CD4-positive, alpha-beta memory T cell (primary cell): Measurements from ENCODE around the gene SIN3B. TPM values are rescaled to one million over a fixed set of nuclear protein-coding genes. Genes with fewer than 3 reads are reported as not detected.
A peak's percentile ranks its signal among the peaks of the same experiment; 100 is the strongest.

Source experiments
- CTCF ChIA-PET: fragments of 350-600 bp; sonication (Branson Sonifier 250); formaldehyde crosslinking; loops from one replicate; lab custom pipeline; 2021; ENCODE audit warnings: inconsistent platforms; ENCODE audit not compliant: partially characterized antibody; lab: Charles Lee
- POLR2A ChIA-PET: fragments of 350-600 bp; sonication (Branson Sonifier 250); formaldehyde crosslinking; loops from one replicate; lab custom pipeline; 2021; ENCODE audit not compliant: partially characterized antibody; lab: Charles Lee
- DNase-seq, 5 donors: peaks; one replicate each; pipeline versions ENCODE4 v3.0.0 to v3.0.0-alpha.2; 2020 to 2022; ENCODE audit warnings: mixed read lengths in 1 of 5
- H3K27ac ChIP-seq: one replicate; pipeline ENCODE4 v1.7.0; 2013; ENCODE audit warnings: low read depth, low read length
- H3K27me3 ChIP-seq: 2 replicates; pipeline ENCODE4 v1.7.0; 2013; ENCODE audit warnings: mild to moderate bottlenecking, low read length, moderate library complexity; ENCODE audit not compliant: insufficient read depth
- H3K36me3 ChIP-seq: 2 replicates; pipeline ENCODE4 v1.7.0; 2013; ENCODE audit warnings: mild to moderate bottlenecking, low read length, moderate library complexity; ENCODE audit not compliant: insufficient read depth
- H3K4me1 ChIP-seq: 2 replicates; pipeline ENCODE4 v1.7.0; 2013; ENCODE audit warnings: mild to moderate bottlenecking, low read length, moderate library complexity; ENCODE audit not compliant: insufficient read depth
- H3K4me3 ChIP-seq, 2 donors: one replicate each; pipeline ENCODE4 v1.7.0; 2013; ENCODE audit warnings: low read length in 2 of 2, mild to moderate bottlenecking in 1 of 2
- H3K9me3 ChIP-seq, 2 donors: one replicate each; pipeline ENCODE4 v1.7.0; 2013; ENCODE audit warnings: low read length in 2 of 2, control low read depth in 1 of 2; ENCODE audit not compliant: control insufficient read depth in 1 of 2
- H3K27ac Mint-ChIP-seq, 7 donors: one replicate each; pipeline ENCODE4 v1.8.0; 2020 to 2021; ENCODE audit warnings: mixed read lengths in 7 of 7, mild to moderate bottlenecking in 6 of 7, inconsistent platforms in 3 of 7, moderate library complexity in 3 of 7
- H3K27me3 Mint-ChIP-seq, 2 donors: one replicate each; pipeline ENCODE4 v1.8.0; 2020 to 2021; ENCODE audit warnings: mixed read lengths in 2 of 2
- H3K36me3 Mint-ChIP-seq, 2 donors: one replicate each; pipeline ENCODE4 v1.8.0; 2020 to 2021; ENCODE audit warnings: mixed read lengths in 2 of 2, inconsistent platforms in 1 of 2, mild to moderate bottlenecking in 1 of 2
- H3K4me1 Mint-ChIP-seq, 4 donors: one replicate each; pipeline ENCODE4 v1.8.0; 2020 to 2021; ENCODE audit warnings: mixed read lengths in 4 of 4, mild to moderate bottlenecking in 1 of 4
- H3K4me3 Mint-ChIP-seq, 8 donors: one replicate each; pipeline ENCODE4 v1.8.0; 2020 to 2021; ENCODE audit warnings: mixed read lengths in 8 of 8, mild to moderate bottlenecking in 7 of 8, moderate library complexity in 6 of 8, inconsistent platforms in 3 of 8
- H3K9me3 Mint-ChIP-seq, 8 donors: one replicate each; pipeline ENCODE4 v1.8.0; 2020 to 2021; ENCODE audit warnings: mixed read lengths in 8 of 8, mild to moderate bottlenecking in 5 of 8, inconsistent platforms in 3 of 8, moderate library complexity in 1 of 8
- intact Hi-C: fragments of 100-400 bp; cut with micrococcal nuclease; formaldehyde crosslinking; loops from one replicate; pipeline ENCODE4 v1.15.1; 2023
- polyA plus RNA-seq, 2 donors: library from polyadenylated mRNA; unstranded; fragments of 300-500 nt; fragmentation: Illumina TruSeq; gene quantifications; one replicate each; pipeline ENCODE4 v1.2.3, GENCODE V29; 2021
- total RNA-seq, 2 experiments: library from RNA; stranded (reverse); gene quantifications; one replicate each; pipeline ENCODE4 v1.2.3, GENCODE V29; 2021

Gene SIN3B
- total and polyA plus RNA-seq, 4 experiments from 2014 or later: 1.4 to 88.4 (median 46.0) TPM

- H3K4me1 ChIP-seq: no peaks in the 10 kb centered on the region
- ChIA-PET CTCF (no interaction called here), POLR2A (no interaction called here)
- Mint-ChIP-seq H3K36me3 (peaks cover 39 to 66% of the 10 kb centered on the region in 2 donors), H3K27me3 (no peaks in the 10 kb centered on the region), H3K4me1 (peaks cover 5 to 18% (median 9%) of the 10 kb centered on the region in 4 donors), H3K27ac (peak overlapping the region in 1 of 7 donors; percentile 59), H3K4me3 (no peak overlapping the region), H3K9me3 (no peaks in the 10 kb centered on the region)
- H3K4me3 ChIP-seq: no peak overlapping the region
- H3K27ac ChIP-seq: no peak overlapping the region
- no peaks in the 10 kb centered on the region for H3K27me3 ChIP-seq
- no peaks in the 10 kb centered on the region for H3K9me3 ChIP-seq
- DNase-seq: no peak
- intact Hi-C loops: no loop called here
- H3K36me3 ChIP-seq: peaks cover 38% of the 10 kb centered on the region
Observed at GRCh38 chr19:16837035-16837362, 7.8 kb downstream of the SIN3B start.

- no peaks in the 10 kb centered on the region for H3K27me3 Mint-ChIP-seq
- no peaks in the 10 kb centered on the region for H3K9me3 Mint-ChIP-seq
- DNase-seq: no peak
- no peak overlapping the region for H3K27ac Mint-ChIP-seq
- no peaks in the 10 kb centered on the region for H3K4me1 ChIP-seq
- H3K4me3 Mint-ChIP-seq: no peak overlapping the region
- CTCF ChIA-PET: no interaction called here
- POLR2A ChIA-PET: interaction anchor here (0.7 kb wide), 1 partner anchor 12 kb away, joined by 3 read pairs; no protein-coding TSS in a partner anchor
- peaks cover 41% of the 10 kb centered on the region for H3K36me3 ChIP-seq
- no peaks in the 10 kb centered on the region for H3K27me3 ChIP-seq
- intact Hi-C loops: no loop called here
- peaks cover 6 to 12% (median 8%) of the 10 kb centered on the region in 4 donors for H3K4me1 Mint-ChIP-seq
- no peak overlapping the region for H3K4me3 ChIP-seq
- peaks cover 57 to 74% of the 10 kb centered on the region in 2 donors for H3K36me3 Mint-ChIP-seq
- no peak overlapping the region for H3K27ac ChIP-seq
- no peaks in the 10 kb centered on the region for H3K9me3 ChIP-seq
Observed at GRCh38 chr19:16841391-16841926, 12.3 kb downstream of the SIN3B start.

GRCh38 chr19:16846901-16847300, 17.7 kb downstream of the SIN3B start:
- Histone ChIP-seq H3K27me3 (no peaks in the 10 kb centered on the region), H3K9me3 (no peaks in the 10 kb centered on the region), H3K27ac (no peak overlapping the region), H3K4me1 (no peaks in the 10 kb centered on the region), H3K36me3 (peaks cover 64% of the 10 kb centered on the region), H3K4me3 (no peak overlapping the region)
- ChIA-PET CTCF (no interaction called here), POLR2A (no interaction called here)
- H3K27ac Mint-ChIP-seq: no peak overlapping the region
- H3K27me3 Mint-ChIP-seq: no peaks in the 10 kb centered on the region
- H3K4me1 Mint-ChIP-seq: peaks cover 0 to 3% (median under 1%) of the 10 kb centered on the region in 4 donors
- intact Hi-C loops: no loop called here
- H3K4me3 Mint-ChIP-seq: no peak overlapping the region
- DNase-seq: no peak
- no peaks in the 10 kb centered on the region for H3K9me3 Mint-ChIP-seq
- peaks cover 50 to 80% of the 10 kb centered on the region in 2 donors for H3K36me3 Mint-ChIP-seq

- peaks cover 0 to 3% (median under 1%) of the 10 kb centered on the region in 4 donors for H3K4me1 Mint-ChIP-seq
- POLR2A ChIA-PET: no interaction called here
- H3K27me3 Mint-ChIP-seq: no peaks in the 10 kb centered on the region
- peaks cover 54 to 83% of the 10 kb centered on the region in 2 donors for H3K36me3 Mint-ChIP-seq
- no peak for DNase-seq
- no peak overlapping the region for H3K4me3 Mint-ChIP-seq
- CTCF ChIA-PET: no interaction called here
- intact Hi-C loops: no loop called here
- Histone ChIP-seq H3K9me3 (no peaks in the 10 kb centered on the region), H3K27me3 (no peaks in the 10 kb centered on the region), H3K4me1 (no peaks in the 10 kb centered on the region), H3K36me3 (peaks cover 67% of the 10 kb centered on the region), H3K27ac (no peak overlapping the region), H3K4me3 (no peak overlapping the region)
- no peaks in the 10 kb centered on the region for H3K9me3 Mint-ChIP-seq
- H3K27ac Mint-ChIP-seq: peak overlapping the region in 1 of 7 donors; percentile 46
Observed at GRCh38 chr19:16847430-16847829, 18.2 kb downstream of the SIN3B start.

- Histone ChIP-seq H3K4me1 (no peaks in the 10 kb centered on the region), H3K27me3 (no peaks in the 10 kb centered on the region), H3K36me3 (peaks cover 72% of the 10 kb centered on the region), H3K4me3 (no peak overlapping the region), H3K9me3 (no peaks in the 10 kb centered on the region), H3K27ac (no peak overlapping the region)
- H3K36me3 Mint-ChIP-seq: peaks cover 54 to 85% of the 10 kb centered on the region in 2 donors
- no peaks in the 10 kb centered on the region for H3K27me3 Mint-ChIP-seq
- H3K4me1 Mint-ChIP-seq: peaks cover 0 to 2% (median 0%) of the 10 kb centered on the region in 4 donors
- CTCF ChIA-PET: interaction anchor here (0.5 kb wide), 1 partner anchor 275 kb away, joined by 6 read pairs; no protein-coding TSS in a partner anchor
- no peaks in the 10 kb centered on the region for H3K9me3 Mint-ChIP-seq
- no peak for DNase-seq
- H3K27ac Mint-ChIP-seq: no peak overlapping the region
- intact Hi-C loops: no loop called here
- POLR2A ChIA-PET: no interaction called here
- no peak overlapping the region for H3K4me3 Mint-ChIP-seq
Observed at GRCh38 chr19:16849168-16849567, 20.0 kb downstream of the SIN3B start.

- no peak overlapping the region for H3K4me3 Mint-ChIP-seq
- no peak overlapping the region for H3K27ac Mint-ChIP-seq
- H3K36me3 Mint-ChIP-seq: peaks cover 54 to 86% of the 10 kb centered on the region in 2 donors
- ChIA-PET CTCF (no interaction called here), POLR2A (no interaction called here)
- H3K27ac ChIP-seq: no peak overlapping the region
- no peaks in the 10 kb centered on the region for H3K4me1 ChIP-seq
- intact Hi-C loops: no loop called here
- H3K27me3 ChIP-seq: no peaks in the 10 kb centered on the region
- H3K9me3 ChIP-seq: no peaks in the 10 kb centered on the region
- no peak for DNase-seq
- no peaks in the 10 kb centered on the region for H3K9me3 Mint-ChIP-seq
- peaks cover 71% of the 10 kb centered on the region for H3K36me3 ChIP-seq
- peaks cover 0 to 2% (median 0%) of the 10 kb centered on the region in 4 donors for H3K4me1 Mint-ChIP-seq
- no peaks in the 10 kb centered on the region for H3K27me3 Mint-ChIP-seq
- no peak overlapping the region for H3K4me3 ChIP-seq
Observed at GRCh38 chr19:16850133-16850532, 20.9 kb downstream of the SIN3B start.

GRCh38 chr19:16851031-16851712, 22.0 kb downstream of the SIN3B start:
- H3K27ac ChIP-seq: no peak overlapping the region
- no peaks in the 10 kb centered on the region for H3K27me3 ChIP-seq
- Mint-ChIP-seq H3K9me3 (no peaks in the 10 kb centered on the region), H3K27me3 (no peaks in the 10 kb centered on the region), H3K27ac (no peak overlapping the region), H3K4me1 (peaks cover 0 to 2% (median 0%) of the 10 kb centered on the region in 4 donors), H3K4me3 (no peak overlapping the region), H3K36me3 (peaks cover 48 to 81% of the 10 kb centered on the region in 2 donors)
- H3K4me3 ChIP-seq: no peak overlapping the region
- ChIA-PET POLR2A (no interaction called here), CTCF (no interaction called here)
- H3K9me3 ChIP-seq: no peaks in the 10 kb centered on the region
- no peak for DNase-seq
- H3K4me1 ChIP-seq: no peaks in the 10 kb centered on the region
- intact Hi-C loops: no loop called here
- H3K36me3 ChIP-seq: peaks cover 71% of the 10 kb centered on the region
